Fibroblast of pulmonary artery (primary cell): ENCODE measurements around the gene BEST1.
A peak's percentile ranks its signal among the peaks of the same experiment; 100 is the strongest.

Source experiments
- DNase-seq: peaks from one replicate; pipeline ENCODE4 v3.0.0-alpha.2; 2010; ENCODE audit warnings: low read depth
- H3K4me3 ChIP-seq: replicated peaks from 2 replicates; pipeline ENCODE4 v1.5.1; 2011; ENCODE audit warnings: low read depth, mild to moderate bottlenecking, control low read depth, low read length, moderate library complexity
- TF ChIP-seq, protein P1 (sequence below): IDR thresholded peaks from 2 replicates; pipeline ENCODE4 v1.5.1; 2011; ENCODE audit warnings: mild to moderate bottlenecking, control low read depth, low read length, inconsistent platforms; ENCODE audit errors: missing control alignments

Gene BEST1

DNA sequence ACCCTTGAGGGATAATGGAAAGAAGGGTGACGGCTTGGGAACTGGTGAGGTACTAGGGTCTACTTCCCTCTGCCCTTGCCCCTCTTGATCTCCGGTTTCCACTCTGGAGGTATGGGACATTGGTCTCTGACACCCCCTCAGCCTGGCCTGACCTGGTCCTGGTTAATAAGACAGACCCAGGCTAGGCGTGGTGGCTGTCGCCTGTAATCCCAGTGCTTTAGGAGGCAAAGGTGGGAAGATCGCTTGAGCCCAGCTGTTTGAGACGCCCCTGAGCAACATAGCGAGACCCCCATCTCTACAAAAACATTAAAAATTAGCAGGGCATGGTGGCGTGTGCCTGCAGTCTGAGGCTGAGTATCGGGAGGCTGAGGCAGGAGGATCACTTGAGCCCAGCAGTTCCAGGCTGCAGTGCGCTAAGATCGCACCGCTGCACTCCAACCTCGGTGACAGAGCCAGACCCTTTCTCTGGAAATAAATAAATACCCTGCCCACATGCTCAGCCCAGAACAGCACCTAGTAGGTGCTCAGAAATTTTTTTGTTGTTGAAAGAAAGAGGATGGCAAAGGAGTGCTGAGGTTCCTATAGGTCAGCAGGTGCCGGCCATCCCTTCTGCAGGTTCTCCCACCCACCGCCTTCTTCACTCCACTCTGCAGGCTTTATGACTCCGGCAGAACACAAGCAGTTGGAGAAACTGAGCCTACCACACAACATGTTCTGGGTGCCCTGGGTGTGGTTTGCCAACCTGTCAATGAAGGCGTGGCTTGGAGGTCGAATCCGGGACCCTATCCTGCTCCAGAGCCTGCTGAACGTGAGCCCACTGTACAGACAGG lies 6.3 kb downstream of the BEST1 start:
- H3K4me3 ChIP-seq, result peak overlapping the region; percentile 52
- no peak for DNase-seq
- TF ChIP-seq, protein P1, sequence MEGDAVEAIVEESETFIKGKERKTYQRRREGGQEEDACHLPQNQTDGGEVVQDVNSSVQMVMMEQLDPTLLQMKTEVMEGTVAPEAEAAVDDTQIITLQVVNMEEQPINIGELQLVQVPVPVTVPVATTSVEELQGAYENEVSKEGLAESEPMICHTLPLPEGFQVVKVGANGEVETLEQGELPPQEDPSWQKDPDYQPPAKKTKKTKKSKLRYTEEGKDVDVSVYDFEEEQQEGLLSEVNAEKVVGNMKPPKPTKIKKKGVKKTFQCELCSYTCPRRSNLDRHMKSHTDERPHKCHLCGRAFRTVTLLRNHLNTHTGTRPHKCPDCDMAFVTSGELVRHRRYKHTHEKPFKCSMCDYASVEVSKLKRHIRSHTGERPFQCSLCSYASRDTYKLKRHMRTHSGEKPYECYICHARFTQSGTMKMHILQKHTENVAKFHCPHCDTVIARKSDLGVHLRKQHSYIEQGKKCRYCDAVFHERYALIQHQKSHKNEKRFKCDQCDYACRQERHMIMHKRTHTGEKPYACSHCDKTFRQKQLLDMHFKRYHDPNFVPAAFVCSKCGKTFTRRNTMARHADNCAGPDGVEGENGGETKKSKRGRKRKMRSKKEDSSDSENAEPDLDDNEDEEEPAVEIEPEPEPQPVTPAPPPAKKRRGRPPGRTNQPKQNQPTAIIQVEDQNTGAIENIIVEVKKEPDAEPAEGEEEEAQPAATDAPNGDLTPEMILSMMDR, result no peak

DNA sequence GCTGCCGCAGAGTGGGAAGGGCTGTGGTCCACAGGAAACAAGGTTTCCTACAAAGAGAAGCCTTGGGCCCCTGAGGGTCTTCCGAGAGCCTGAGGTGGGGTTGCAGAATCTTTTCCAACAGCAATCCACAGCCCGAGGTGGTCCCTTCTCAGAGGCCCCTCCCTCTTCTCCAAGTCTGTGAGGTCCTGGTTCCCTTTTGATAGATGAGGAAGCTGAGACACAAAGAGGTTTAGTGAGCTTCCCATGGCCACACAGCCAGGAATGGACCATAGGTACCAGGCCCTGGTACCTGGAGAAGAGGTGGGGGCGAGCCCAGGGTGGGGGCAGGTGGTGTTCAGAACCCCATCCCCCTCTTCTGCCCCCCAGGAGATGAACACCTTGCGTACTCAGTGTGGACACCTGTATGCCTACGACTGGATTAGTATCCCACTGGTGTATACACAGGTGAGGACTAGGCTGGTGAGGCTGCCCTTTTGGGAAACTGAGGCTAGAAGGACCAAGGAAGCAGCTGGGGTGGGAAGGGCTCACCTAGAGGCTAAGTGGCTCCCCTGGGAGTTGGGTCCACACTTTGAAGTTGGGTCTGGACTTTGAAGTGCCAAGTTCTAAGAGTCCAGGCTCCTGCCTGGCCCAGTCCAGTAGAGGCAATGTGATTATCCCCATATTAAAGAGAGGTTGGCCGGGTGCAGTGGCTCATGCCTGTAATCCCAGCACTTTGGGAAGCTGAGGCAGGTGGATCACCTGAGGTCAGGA lies 7.0 kb downstream of the BEST1 start:
- no peak for DNase-seq

GRCh38 chr11:61958590-61958989 lies 8.4 kb downstream of the BEST1 start:
- H3K4me3 ChIP-seq, result no peak overlapping the region
- DNase-seq, result no peak
- TF ChIP-seq, protein P1, result no peak

More for the DNA sequence above, 7.0 kb downstream of the BEST1 start:
- TF ChIP-seq, protein P1, result no peak
- H3K4me3 ChIP-seq, result no peak overlapping the region

DNA sequence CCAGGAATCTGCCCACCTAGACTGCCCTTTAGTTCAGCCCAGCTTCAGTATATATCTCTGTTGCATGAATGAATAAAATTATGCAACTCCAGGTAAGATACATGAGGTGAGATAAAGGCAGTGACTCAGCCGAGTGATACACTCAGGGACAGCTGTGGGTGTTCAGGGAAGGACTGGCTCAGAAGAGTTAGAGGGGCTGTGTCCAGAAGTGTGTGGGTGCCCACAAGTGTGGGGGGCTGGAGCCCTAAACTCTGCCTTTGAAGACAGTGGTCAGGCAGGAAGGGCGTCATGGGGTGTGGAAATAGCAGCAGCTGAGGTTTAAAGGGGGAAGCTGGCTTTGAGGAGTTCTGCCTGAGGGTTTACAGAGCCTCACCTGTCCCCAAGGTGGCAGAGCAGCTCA lies 9.0 kb downstream of the BEST1 start:
- TF ChIP-seq, protein P1, result no peak
- DNase-seq, result no peak

GRCh38 chr11:61959678-61960077 lies 9.5 kb downstream of the BEST1 start:
- no peak overlapping the region for H3K4me3 ChIP-seq
- TF ChIP-seq, protein P1, result no peak
- DNase-seq, result no peak

More for the DNA sequence above, 9.0 kb downstream of the BEST1 start:
- no peak overlapping the region for H3K4me3 ChIP-seq

DNA sequence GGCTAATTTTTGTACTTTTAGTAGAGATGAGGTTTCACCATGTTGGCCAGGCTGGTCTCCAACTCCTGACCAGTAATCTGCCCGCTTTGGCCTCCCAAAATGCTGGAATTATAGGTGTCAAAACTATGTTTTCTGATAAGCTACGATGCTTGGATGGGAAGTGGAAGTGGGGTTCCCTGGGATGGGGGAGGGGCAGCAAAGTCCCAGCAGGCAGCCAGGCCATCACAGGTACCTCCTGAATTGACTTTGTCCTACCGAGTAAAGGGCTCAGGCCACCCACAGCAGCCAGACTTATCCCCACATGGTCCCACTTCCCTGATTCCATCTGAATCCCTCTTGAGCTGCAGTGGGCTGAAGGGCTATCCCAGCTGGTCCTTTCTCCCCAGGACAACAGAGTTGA lies 10.4 kb downstream of the BEST1 start:
- no peak overlapping the region for H3K4me3 ChIP-seq
- no peak for DNase-seq
- TF ChIP-seq, protein P1, result no peak
